ENCODE data around the gene GNB1L. TPM values are rescaled to one million over a fixed set of nuclear protein-coding genes. Genes with fewer than 3 reads are reported as not detected.

The GNB1L gene
- total RNA-seq, 4 donors from 2014 or later = 4.6 to 8.7 (median 6.8) TPM

DNA sequence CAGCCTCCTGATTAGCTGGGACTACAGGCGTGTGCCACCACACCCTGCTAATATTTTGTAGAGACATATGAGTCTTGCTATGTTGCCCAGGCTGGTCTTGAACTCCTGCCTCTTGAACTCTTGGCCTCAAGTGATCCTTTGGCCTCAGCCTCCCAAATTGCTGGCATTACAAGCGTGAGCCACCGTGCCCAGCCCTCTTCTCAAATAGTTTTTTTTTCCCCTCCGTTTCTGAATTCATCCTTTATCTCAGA lies 82.3 kb downstream of the GNB1L start:
- Histone ChIP-seq H3K27me3 (peaks cover 0 to 98% (median 15%) of the 10 kb centered on the region in 4 donors), H3K9me3 (no peaks in the 10 kb centered on the region)
- no peak for TF ChIP-seq EP300 (IDR thresholded peaks at IDR 0.05)
- TF ChIP-seq POLR2A (IDR thresholded peaks at IDR 0.05; ENCODE audit: low read depth) = no peak
- TF ChIP-seq, protein P1, sequence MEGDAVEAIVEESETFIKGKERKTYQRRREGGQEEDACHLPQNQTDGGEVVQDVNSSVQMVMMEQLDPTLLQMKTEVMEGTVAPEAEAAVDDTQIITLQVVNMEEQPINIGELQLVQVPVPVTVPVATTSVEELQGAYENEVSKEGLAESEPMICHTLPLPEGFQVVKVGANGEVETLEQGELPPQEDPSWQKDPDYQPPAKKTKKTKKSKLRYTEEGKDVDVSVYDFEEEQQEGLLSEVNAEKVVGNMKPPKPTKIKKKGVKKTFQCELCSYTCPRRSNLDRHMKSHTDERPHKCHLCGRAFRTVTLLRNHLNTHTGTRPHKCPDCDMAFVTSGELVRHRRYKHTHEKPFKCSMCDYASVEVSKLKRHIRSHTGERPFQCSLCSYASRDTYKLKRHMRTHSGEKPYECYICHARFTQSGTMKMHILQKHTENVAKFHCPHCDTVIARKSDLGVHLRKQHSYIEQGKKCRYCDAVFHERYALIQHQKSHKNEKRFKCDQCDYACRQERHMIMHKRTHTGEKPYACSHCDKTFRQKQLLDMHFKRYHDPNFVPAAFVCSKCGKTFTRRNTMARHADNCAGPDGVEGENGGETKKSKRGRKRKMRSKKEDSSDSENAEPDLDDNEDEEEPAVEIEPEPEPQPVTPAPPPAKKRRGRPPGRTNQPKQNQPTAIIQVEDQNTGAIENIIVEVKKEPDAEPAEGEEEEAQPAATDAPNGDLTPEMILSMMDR (IDR thresholded peaks at IDR 0.05) = no peak
- no peak for TF ChIP-seq POLR2AphosphoS5 (IDR thresholded peaks at IDR 0.05)

DNA sequence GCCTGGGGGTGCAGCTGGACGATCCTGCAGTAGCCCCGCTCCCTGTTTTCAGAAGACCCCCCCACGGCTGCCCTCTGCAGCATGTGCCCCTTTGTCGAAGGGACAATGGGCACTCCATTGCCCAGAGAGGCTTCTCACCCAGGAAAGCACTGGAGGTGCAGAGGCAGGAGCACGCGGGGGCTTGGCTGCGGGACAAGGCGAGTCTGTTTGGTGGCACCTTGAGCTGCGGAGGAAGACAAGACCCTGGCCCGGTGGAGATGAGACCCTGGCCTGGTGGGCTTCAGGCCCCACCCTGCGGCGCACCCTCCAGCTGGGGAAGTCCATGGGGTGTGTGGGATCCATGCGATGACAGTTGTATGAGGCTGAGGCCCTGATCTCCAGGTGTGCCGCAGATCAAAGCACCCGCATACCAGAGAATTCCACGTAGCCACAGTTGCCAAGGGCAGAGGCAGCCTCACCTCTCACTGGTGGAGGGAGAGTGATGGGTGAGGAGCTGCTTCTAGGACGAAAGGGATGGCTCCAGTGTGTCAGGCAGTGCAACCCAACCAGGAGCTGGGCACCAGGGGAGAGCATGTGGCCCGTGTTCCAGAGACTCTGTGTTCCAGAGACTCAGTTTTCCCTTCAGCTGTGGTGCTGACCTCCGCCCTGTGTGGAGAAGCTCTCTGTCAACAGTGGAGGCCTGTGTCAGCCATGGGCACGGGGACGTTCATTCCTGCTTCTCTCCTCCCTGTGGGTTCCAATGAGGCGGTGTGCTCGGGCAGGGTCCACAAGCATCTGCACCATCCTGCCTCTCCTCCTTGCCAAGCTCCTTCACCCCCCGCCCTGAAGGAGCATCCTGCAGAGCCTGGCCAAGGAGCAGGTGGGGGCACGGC lies 84.1 kb downstream of the GNB1L start:
- 90% methylated on average over 21 of the region's 25 CpGs for WGBS
- Histone ChIP-seq H3K4me3 (no peak overlapping the region), H3K9me3 (no peaks in the 10 kb centered on the region), H3K36me3 (no peaks in the 10 kb centered on the region), H3K4me1 (peaks cover 20 to 34% (median 29%) of the 10 kb centered on the region in 4 donors), H3K27me3 (peaks cover 0 to 99% (median 25%) of the 10 kb centered on the region in 4 donors), H3K27ac (replicated peaks in 1 of 4) (no peak overlapping the region)
- intact Hi-C loops (cut with DNase I) = no loop called here
- no peak for DNase-seq (ENCODE audit: extremely low spot score)
- TF ChIP-seq, protein P1 (IDR thresholded peaks at IDR 0.05) = no peak
- no peak for TF ChIP-seq POLR2A (IDR thresholded peaks at IDR 0.05; ENCODE audit: low read depth)
- no peak for TF ChIP-seq POLR2AphosphoS5 (IDR thresholded peaks at IDR 0.05)
- TF ChIP-seq EP300 (IDR thresholded peaks at IDR 0.05) = no peak

More for the DNA sequence above, 82.3 kb downstream of the GNB1L start:
- Histone ChIP-seq H3K36me3 (no peaks in the 10 kb centered on the region), H3K4me1 (peaks cover 12 to 18% (median 14%) of the 10 kb centered on the region in 4 donors), H3K4me3 (no peak overlapping the region), H3K27ac (replicated peaks in 1 of 4) (no peak overlapping the region)
- DNase-seq (ENCODE audit: extremely low spot score) = no peak
- 82% methylated on average over 4 of the region's 4 CpGs for WGBS
- intact Hi-C loops (cut with DNase I) = no loop called here

DNA sequence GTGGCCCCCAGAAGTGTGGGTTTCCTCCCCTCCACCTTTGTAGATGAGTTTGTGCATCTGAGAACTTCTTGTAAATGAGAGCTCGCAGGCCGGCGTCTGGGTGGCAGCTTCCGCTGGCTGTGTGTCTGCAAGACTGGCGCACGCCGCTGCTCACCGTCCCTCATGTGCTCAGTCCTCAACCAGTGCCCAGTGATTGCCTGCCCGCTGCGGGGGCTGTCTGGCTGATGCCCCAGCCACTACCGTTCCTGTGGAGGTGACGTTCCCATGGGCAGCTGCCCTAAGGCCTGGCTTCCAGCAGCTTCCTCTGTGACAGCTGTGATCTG lies 85.3 kb downstream of the GNB1L start:
- TF ChIP-seq POLR2AphosphoS5 (IDR thresholded peaks at IDR 0.05) (no peak), EP300 (IDR thresholded peaks at IDR 0.05) (no peak), POLR2A (IDR thresholded peaks at IDR 0.05; ENCODE audit: low read depth) (no peak)
- TF ChIP-seq, protein P1 (IDR thresholded peaks at IDR 0.05) = no peak
- Histone ChIP-seq H3K4me3 (no peak overlapping the region), H3K36me3 (no peaks in the 10 kb centered on the region), H3K9me3 (no peaks in the 10 kb centered on the region), H3K4me1 (peaks cover 20 to 37% (median 33%) of the 10 kb centered on the region in 4 donors), H3K27me3 (peaks cover 0 to 99% (median 35%) of the 10 kb centered on the region in 4 donors), H3K27ac (replicated peaks in 1 of 4) (no peak overlapping the region)
- intact Hi-C loops (cut with DNase I) = loop anchor here (10.0 kb wide), 1 partner anchor 75 kb away; no protein-coding TSS in a partner anchor
- DNase-seq (ENCODE audit: extremely low spot score) = no peak
- WGBS = 96% methylated on average over 11 of the region's 12 CpGs

DNA sequence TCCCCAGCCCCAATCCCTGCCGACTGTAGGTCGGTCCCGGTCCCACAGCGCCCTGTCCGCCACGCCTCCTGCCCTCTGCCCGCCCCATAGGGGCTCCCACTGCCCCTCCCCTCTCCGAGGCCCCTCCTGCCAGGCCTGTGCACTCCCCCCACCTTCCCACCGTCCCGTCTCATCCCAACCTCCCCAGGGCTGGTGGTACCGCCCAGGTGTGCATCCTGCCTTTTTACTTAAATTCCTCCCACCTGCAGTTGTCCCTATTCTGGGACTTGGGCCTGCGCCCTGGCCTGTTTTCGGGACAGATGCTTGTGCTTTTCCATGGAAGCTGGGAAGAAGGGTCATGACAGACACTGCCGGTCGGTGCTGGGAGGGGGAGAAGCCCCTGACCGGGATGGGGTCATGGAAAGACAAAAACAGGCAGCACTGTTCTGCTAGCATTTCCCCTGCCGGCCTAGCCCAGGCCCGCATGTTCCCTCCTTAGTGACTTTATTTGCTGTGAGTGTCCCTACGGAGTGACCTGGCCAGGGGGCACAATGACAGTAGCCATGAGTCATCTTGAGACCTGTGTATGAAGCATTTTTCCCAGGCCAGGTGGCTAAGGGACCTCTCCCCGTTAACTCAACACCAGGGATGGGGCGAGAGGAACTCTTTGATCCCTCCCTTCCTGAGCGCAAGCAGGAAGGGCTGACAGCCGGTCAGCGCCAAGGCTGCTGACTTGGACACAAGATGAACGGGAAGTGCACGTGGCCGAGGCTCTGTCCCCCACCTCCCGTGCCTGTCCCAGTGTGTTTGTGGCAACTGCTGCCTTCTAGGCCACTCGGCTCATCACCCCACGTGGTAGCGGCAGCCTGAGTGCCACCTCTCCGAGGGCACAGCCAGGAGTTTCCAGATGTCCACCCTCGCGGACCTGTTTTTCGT lies 87.0 kb downstream of the GNB1L start:
- Histone ChIP-seq H3K9me3 (no peaks in the 10 kb centered on the region), H3K36me3 (no peaks in the 10 kb centered on the region), H3K27ac (replicated peaks in 1 of 4) (no peak overlapping the region), H3K4me1 (peaks cover 17 to 32% (median 32%) of the 10 kb centered on the region in 4 donors), H3K4me3 (peak overlapping the region; percentile 40 to 49 (median 46)), H3K27me3 (peaks cover 0 to 99% (median 43%) of the 10 kb centered on the region in 4 donors)
- 20% methylated on average over 15 of the region's 35 CpGs for WGBS
- TF ChIP-seq EP300 (IDR thresholded peaks at IDR 0.05) (no peak), POLR2AphosphoS5 (IDR thresholded peaks at IDR 0.05) (peak in 1 of 2 donors; percentile 26)
- TF ChIP-seq, protein P1 (IDR thresholded peaks at IDR 0.05) = no peak
- intact Hi-C loops (cut with DNase I) = loop anchor here (10.0 kb wide), 1 partner anchor 77 kb away; no protein-coding TSS in a partner anchor
- no peak for DNase-seq (ENCODE audit: extremely low spot score)

Measured in esophagus muscularis mucosa (tissue), 4 donors.